HG03103 (cell line): ENCODE data around the gene TRAPPC2.
A peak's percentile ranks its signal among the peaks of the same experiment; 100 is the strongest.
"Not testable (repeated sequence)": the region's sequence is repeated elsewhere in the genome, so short reads cannot be mapped to it uniquely, and the experiment has no call there.

ENCODE experiments used
- ATAC-seq: cut with Tn5 transposase; IDR thresholded peaks from one replicate; pipeline ENCODE4 v1.9.1; 2021; ENCODE audit warnings: low read depth; ENCODE audit not compliant: unreplicated experiment

Gene TRAPPC2

DNA sequence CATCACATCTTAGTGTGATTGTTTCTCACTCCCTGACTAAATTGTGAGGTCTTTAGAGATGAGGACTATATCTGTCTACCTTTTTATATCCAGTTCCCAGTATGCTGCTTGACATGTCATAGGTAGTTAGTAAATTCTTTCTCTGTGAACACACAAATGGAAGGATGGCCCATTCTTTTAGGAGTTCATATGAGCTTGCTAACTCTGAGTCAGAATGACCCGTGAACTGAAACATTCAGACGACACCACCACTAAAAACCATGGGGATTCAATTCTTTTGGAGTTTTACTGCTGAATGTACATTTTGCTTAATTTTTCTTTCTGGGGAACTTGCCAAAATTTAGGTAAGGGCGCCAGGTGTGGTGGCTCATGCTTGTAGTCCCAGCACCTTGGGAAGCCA is 14.1 kb upstream of the TRAPPC2 start:
- ATAC-seq, result no peak

DNA sequence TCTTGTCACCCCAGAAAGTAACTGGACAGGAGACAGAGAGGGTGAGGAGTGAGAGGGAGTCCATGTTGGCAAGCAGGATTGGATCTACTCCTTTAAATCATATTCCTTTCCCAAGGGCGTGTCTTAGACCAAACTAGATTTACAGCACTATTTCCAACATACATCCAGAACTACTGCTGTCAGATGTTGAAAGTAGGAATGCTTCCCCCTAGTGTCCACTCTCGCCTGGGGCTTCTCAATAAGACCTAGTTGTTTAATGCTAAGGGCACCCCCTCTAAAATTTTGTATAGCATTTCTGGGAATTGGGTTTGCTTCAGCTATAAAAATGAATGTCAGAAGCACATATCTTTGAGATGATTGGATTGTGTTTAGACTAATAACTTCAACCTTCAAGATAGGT is 13.4 kb upstream of the TRAPPC2 start:
- ATAC-seq, result no peak

DNA sequence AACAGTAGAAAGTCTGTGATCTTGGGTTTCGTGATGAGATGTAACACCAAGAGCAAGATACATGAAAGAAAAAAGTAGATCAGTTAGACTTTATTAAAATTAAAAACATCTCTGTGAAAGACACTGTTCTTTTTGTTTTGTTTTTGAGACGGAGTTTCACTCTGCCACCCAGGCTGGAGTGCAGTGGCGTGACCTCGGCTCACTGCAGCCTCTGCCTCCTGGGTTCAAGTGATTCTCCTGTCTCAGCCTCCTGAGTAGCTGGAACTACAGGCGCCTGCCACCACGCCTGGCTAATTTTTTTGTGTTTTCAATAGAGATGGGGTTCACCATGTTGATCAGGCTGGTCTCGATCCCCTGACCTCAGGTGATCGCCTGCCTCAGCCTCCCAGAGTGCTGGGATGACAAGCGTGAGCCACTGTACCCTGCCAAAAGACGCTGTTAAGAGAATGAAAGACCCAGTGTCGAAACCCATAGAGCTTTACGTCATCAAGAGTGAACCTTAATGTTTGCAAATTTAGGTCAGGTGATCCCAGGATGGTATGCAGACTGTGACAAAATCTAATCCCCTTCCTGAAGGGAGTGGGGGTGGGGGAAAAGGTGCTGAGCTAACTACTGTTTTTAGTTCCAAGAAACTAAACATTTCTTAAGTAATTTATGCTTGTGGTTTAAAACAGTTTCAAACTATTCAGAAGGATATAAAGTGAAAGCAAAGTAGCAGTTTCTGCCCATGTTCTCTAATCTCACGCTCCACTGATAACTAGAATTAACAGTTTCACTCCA is 8.2 kb upstream of the TRAPPC2 start:
- peak; percentile 79 for ATAC-seq

DNA sequence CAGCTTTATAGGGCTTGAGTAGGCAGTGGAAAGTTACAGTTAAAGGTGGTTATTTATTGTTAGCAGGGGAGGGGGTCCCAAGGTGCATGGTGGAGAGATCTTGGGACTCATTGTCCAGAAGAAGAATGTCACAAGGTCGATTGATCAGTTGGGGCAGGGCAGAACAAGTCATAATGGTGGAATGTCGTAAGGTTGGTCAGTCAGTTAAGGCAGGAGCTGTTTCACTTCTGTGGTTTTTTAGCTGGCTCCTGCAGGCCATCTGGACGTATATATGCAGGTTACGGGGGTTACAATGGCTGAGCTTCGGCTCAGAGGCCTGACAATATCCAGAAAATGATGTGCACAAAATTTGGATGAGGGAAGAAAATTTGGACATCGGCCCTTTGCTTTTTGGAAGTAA is 7.3 kb upstream of the TRAPPC2 start:
- no peak for ATAC-seq

DNA sequence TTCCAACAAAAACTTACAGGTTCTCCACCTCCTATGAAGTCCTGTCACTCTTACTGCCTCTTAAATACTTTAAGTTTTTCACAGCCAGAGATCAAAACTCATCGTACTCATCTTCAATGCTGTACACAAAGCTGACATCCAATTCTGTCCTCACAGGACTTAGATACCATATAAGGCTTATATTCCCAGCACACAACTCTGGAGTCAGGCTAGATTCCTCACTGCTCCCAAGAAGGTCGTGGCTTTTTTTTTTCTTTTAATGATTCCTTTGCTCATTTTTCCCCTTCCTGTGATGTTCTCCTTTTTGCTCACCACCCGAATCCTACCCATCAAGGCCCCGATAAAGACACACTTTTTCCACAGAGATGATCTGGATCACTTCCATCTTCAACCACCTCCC is 914 bp downstream of the TRAPPC2 start:
- ATAC-seq, result no peak

DNA sequence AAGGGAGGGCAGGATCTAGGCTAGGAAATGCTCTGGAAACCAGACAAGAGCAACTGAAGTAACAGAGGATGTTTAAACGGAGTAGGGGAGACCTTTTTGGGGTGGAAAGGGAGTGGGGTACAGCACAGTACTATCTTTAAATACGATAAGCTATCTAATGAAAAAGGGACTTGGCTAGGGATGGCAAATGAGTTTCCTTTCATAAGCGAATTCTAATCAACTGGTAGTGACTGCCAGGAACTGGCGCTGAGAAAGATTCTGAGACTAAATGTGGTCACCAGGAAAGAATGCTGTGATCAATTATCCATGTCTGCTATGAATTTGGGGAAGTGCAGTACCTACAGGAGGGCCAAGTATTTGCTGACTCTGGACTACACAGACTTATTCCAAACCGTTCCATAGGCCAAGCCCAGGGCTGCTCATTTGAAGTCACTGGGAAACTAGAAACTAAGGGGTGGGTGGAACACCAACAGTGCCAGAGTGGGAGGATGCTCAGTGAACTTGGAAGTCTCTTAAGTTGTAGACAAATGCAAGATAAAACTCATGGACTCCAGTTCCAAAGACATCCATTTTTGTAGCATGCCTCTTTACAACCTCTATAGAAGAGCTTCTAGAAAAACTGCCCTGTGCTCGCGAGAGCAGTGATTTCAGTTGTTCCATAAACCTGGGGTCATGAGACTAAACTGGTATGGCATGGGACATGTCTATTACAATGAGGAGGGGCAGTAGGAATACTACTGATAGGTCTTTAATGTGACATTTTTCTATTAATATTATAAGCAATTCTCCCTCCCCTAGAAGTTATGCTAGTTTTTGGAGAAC is 2.0 kb downstream of the TRAPPC2 start:
- ATAC-seq, result no peak

DNA sequence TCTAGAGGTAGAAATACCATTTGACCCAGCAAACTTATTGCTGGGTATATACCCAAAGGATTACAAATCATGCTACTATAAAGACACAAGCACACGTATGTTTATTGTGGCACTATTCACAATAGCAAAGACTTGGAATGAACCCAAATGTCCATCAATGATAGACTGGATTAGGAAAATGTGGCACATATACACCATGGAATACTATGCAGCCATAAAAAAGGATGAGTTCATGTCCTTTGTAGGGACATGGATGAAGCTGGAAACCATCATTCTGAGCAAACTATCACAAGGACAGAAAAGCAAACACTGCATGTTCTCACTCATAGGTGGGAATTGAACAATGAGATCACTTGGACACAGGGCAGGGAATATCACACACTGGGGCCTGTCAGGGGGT is 3.9 kb downstream of the TRAPPC2 start:
- not testable (repeated sequence) for ATAC-seq

DNA sequence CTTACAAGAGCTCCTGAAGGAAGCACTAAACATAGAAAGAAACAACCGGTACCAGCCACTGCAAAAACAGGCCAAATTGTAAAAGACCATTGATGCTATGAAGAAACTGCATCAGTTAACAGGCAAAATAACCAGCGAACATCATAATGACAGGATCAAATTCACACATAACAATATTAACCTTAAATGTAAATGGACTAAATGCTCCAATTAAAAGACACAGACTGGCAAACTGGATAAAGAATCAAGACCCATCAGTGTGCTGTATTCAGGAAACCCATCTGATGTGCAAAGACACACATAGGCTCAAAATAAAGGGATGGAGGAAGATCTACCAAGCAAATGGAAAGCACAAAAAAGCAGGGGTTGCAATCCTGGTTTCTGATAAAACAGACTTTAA is 7.8 kb downstream of the TRAPPC2 start:
- ATAC-seq, result not testable (repeated sequence)

DNA sequence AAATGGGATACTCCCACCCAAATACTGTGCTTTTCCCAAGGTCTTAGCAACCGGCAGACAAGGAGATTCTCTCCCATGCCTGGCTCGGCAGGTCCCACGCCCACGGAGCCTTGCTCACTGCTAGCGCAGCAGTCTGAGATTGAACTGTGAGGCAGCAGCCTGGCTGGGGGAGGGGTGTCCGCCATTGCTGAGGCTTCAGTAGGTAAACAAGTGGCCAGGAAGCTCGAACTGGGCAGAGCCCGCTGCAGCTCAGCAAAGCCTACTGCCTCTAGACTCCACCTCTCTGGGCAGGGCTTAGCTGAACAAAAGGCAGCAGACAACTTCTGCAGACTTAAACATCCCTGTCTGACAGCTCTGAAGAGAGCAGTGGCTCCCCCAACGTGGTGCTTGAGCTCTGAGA is 9.5 kb downstream of the TRAPPC2 start:
- ATAC-seq, result not testable (repeated sequence)

DNA sequence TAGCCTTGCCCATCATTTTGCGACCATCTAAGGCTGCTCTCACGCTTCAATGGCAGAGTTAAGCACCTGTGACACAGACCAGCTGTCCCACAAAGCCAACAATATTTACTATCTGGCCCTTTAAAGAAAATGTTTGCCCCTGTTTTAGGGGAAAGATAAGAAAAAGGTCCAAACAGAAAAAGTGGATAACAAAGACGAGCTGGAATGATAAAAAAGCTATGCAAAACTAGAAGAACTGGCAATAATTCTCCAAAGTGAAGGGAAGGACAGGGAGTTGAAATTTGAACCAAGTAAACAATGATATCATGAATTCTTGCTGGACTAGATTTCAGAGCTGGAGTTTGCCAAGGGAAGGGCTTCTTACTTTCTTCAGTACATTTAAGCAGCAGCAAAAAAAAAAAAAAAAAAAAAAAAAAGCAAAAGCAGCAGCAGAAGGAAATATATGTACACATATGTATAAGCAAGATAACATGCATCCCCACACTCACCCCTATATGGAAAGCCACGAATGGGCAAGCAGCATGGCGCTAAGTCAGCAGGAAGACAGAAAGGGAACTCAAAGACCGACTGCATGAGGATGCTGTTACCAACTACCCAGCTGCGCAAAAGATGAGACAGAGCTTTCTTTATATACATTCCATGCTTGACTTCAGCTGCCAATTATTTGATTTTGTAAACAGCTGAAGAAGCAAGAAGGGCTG is 12.5 kb downstream of the TRAPPC2 start:
- no peak for ATAC-seq

DNA sequence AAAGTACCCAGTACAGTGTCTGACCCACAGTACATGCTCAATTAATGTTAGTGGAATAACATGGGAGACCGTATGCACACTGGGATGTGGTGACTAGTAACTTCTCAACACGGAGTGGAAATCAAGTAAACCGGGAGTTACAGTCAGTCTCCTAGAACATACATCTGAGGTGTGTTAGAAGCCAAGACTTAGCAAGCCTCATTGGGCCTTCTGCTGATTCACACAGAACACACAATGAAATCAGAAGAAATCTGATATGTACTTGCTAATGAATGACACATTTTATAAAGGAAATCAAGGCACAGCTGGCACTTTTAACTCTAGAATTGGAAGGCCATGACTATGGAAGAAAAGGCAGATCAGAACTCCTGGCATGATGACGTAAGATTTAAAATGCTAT is 13.0 kb downstream of the TRAPPC2 start:
- no peak for ATAC-seq

DNA sequence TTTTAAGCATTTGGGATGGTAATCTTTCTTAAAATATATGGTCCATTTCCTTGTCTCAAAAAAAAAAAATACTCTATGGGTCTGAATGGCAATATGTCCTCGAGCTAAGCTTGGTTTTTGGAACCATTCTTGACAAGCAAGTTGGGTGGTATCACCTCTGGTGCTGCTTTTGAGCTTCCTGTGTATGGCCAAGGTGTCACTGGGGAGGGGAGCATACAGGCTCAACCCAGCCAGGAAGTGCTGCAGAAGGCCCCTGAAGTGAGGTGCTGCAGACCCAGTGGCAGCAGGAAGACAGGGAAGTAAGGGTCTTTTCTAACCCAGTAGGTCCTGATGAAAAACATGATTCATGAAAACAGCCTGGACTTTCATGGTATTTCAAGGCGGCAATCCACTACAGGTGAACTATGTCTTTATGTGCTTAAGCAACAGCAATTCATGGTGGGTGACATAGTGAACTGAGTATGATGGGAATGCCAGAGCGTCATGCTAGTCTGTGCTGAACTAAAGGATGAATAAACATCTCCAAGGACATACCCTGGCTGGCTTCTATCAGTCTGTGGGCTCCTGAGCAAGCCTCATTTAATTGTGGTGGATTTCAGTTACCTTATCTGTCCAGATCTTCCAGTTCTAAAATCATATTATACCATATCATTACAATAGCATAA is 15.1 kb downstream of the TRAPPC2 start:
- ATAC-seq, result no peak

DNA sequence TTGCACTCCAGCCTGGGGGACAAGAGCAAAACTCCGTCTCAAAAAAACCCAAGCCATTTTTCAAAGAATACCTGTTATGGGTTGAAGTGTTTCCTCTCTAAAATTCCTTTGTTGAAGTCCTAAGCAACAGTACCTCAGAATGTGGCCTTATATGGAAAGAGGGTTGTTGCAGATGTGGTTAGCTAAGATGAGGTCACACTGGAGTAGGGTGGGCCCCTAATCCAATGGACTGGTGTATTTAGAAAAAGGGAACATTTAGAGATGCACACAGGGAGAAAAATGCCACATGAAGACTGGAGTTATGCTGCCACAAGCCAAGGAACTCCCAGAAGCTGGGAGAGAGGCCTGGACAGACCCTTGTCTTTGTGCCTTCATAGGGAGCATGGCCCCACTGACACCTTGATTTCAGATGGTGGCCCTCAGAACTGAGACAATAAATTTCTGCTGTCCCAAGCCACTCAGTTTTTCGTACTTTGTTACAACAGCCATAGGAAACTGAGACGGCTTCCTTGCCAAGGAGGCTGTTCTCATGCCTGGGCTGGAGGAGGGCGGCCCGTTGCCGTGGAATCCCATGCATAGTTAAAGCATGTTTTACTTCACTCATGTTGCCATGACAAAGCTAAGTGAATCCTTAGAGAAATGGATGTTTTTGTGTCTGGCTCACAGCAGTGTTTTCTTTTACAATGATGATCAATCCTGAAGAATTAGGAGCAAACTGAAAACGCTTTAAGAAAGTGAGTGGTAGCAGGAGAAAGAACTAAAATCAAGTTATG is 16.5 kb downstream of the TRAPPC2 start:
- no peak for ATAC-seq

DNA sequence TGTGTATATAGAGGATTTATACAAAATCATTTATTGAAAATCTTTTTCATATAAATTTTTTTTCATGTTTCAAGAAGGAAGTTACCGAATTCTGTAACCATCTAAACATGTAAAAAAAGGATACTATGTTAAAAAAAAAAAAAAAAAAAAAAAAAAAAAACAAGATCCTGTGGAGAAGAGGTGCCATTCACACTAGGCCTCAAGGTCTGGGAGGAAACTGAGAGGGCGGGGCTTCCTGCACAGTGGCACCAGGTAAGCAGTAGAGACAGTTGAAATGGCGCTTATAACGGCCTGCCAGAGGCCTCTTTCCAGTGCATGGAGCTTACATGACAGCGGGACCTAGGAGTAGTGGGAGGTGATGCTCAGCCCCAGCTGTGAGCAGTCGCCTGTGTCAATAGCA is 17.5 kb downstream of the TRAPPC2 start:
- ATAC-seq, result no peak

DNA sequence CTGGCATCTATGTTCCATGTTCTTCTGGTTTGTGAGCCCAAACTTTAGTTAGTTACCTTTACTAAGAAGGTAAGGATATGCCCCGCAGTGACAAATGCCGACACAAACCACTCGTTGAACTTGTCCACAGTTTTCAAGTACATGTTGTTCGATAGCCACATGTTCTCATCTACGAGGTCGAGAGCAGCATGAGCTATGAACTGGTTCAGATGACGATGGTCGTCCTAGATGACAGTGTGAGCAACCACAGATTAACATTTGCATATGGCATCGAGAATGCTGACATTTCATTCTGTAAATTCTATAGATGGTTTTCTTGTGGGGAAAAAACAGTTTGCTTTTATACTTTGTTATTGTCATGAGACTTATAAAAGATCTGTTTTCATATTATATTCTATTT is 18.0 kb downstream of the TRAPPC2 start:
- ATAC-seq, result no peak

DNA sequence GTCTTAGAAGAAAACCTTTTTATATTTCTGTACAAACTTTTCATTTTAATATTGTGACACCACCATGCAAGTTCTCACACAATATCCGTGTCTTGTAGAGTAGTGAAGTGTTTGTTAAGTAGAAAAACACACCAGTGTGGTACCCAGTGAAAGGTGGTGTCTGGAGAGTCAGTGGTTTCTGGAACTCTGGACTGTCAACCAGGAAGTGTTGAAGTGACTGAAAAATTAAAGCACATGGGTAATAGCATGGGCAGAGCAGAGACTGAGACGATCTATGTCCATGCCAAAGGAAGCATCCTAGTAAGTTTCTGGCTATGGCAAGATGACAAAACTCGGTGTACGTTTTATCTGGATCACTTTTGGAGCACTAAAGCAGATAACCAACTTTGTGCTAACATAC is 23.3 kb downstream of the TRAPPC2 start:
- no peak for ATAC-seq

DNA sequence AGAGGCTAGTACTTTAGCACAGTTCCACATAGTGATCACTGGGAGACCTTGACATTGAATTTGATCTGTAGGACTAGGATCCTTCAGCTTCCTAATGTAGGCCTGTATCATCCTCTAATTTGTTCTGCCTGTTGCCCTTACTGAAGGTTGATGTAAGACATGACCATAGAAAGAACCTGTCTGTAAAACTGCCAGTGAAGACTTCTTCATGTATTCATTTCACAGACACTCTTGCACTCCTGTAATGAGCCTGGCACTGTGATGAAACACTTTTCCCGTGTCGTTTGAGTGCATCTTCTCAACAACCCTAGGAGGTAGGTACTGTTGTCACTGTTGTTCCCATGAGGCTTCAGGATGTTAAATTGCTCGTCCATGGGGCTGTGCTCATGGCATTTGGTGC is 30.8 kb downstream of the TRAPPC2 start:
- no peak for ATAC-seq

DNA sequence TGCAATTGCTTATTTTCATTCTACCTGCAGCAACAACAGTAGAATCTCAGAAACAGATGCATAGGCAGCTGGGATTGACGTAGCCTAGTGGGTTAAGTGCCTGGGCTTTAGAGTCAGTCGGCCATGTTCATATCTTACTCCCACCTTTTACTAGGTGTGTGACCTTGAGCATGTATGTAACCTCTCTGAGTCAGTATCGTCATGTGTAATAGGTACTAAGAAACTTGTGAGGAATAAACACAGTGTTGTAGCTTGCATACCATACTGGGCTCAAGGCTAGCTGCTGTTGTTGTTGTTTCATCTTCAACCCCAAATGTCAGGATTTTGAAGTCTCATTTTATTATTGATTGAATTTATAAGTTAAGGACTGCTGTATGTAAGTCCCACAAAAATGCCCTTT is 31.3 kb downstream of the TRAPPC2 start:
- ATAC-seq, result no peak

DNA sequence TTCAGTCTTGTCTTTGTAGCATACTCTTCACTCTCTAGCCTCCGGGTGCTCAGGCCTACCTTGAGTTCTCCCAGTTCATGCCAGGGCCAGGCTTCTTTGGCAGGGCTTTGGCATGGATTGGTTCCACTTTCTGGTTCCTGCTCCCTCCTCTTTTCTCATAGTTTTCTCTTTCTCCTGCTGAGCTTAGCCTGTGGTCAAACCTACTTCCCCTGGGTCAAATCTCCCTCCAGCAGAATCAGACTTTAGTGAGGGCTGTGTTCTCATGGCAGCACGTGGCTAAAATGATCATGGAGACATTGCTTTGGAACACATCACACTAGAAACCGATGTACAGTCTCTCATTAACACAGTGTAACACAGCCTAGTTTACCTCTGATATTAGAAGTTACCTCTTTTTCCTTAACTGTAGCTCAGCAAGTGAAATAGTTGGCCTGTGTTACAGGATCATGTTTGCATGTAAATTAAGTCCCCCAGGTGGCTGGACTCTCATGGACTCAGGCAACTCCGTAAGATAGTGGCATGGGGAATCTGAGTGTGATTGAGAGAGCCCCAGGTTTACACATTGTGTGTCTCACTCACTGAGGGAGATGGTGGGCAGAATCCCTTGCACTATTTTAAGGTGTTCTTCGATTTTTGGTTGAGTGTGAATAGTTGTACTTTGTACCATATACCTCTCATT is 32.2 kb downstream of the TRAPPC2 start:
- no peak for ATAC-seq

DNA sequence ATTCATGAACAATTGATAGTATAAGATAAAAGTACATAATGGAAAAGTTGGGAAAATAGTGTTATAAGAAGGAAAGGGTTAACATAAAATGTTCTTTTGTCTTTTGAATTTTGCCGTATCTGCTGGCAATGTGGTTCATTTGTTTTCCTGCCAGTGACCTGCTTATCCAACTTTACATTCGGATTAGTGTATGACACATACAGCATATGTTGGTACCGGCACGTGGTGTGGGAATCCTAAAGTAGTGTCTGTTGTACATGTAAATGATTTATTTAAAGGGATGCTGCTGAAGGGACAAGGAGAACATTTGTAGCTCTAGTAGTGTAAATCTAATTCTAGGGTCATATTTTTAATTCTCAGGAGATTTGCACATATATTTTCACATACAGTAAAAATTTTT is 34.0 kb downstream of the TRAPPC2 start:
- no peak for ATAC-seq
